ENCODE measurements around the gene RUVBL2. TPM values are rescaled to one million over a fixed set of nuclear protein-coding genes. Genes with fewer than 3 reads are reported as not detected.
A peak's percentile ranks its signal among the peaks of the same experiment; 100 is the strongest.
"Not testable (repeated sequence)": the region's sequence is repeated elsewhere in the genome, so short reads cannot be mapped to it uniquely, and the experiment has no call there.

The RUVBL2 gene
- polyA plus RNA-seq, 1 experiment = 221 TPM

- Histone ChIP-seq H3K36me3 (ENCODE audit: control insufficient read depth, insufficient read depth, low read length) (peaks cover 5% of the 10 kb centered on the region; the same call in 1 of the 2 replicates), H3K27me3 (ENCODE audit: control insufficient read depth, insufficient read depth, low read length) (no peaks in the 10 kb centered on the region), H3K4me3 (ENCODE audit: low read depth, low read length) (peak within 1 kb of the TSS; percentile 45)
- CTCF ChIA-PET = interaction anchor here (0.9 to 6.1 kb wide), 8 partner anchors 9 to 209 kb away, joined by 3 to 34 read pairs (median 4); partner anchors contain the start of gene RUVBL2
- POLR2A ChIA-PET = no interaction called here
- DNase-seq (ENCODE audit: low read depth) = no peak
- TF ChIP-seq, protein P1, sequence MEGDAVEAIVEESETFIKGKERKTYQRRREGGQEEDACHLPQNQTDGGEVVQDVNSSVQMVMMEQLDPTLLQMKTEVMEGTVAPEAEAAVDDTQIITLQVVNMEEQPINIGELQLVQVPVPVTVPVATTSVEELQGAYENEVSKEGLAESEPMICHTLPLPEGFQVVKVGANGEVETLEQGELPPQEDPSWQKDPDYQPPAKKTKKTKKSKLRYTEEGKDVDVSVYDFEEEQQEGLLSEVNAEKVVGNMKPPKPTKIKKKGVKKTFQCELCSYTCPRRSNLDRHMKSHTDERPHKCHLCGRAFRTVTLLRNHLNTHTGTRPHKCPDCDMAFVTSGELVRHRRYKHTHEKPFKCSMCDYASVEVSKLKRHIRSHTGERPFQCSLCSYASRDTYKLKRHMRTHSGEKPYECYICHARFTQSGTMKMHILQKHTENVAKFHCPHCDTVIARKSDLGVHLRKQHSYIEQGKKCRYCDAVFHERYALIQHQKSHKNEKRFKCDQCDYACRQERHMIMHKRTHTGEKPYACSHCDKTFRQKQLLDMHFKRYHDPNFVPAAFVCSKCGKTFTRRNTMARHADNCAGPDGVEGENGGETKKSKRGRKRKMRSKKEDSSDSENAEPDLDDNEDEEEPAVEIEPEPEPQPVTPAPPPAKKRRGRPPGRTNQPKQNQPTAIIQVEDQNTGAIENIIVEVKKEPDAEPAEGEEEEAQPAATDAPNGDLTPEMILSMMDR (IDR thresholded peaks at IDR 0.05; ENCODE audit: insufficient read depth, low read depth, low read length) = no peak
Observed at GRCh38 chr19:49017041-49017665, 23.5 kb downstream of the RUVBL2 start, which contains the start of gene LHB. Gene LHB, minus strand, starts transcription at chr19:49017091. Its CDS starts 10 bp downstream, at chr19:49017081.

GRCh38 chr19:49017666-49018351 is 24.1 kb downstream of the RUVBL2 start:
- CTCF ChIA-PET = interaction anchor here (0.9 to 6.1 kb wide), 11 partner anchors 9 to 236 kb away, joined by 3 to 34 read pairs (median 3); partner anchors contain the start of gene RUVBL2
- Histone ChIP-seq H3K4me3 (ENCODE audit: low read depth, low read length) (peak overlapping the region; percentile 45), H3K36me3 (ENCODE audit: control insufficient read depth, insufficient read depth, low read length) (peaks cover 3% of the 10 kb centered on the region; the same call in 1 of the 2 replicates), H3K27me3 (ENCODE audit: control insufficient read depth, insufficient read depth, low read length) (no peaks in the 10 kb centered on the region)
- POLR2A ChIA-PET = no interaction called here
- DNase-seq (ENCODE audit: low read depth) = no peak
- TF ChIP-seq, protein P1 (IDR thresholded peaks at IDR 0.05; ENCODE audit: insufficient read depth, low read depth, low read length) = peak; percentile 74

GRCh38 chr19:49018388-49019241 is 24.9 kb downstream of the RUVBL2 start:
- H3K36me3 ChIP-seq (ENCODE audit: control insufficient read depth, insufficient read depth, low read length); H3K27me3 ChIP-seq (ENCODE audit: control insufficient read depth, insufficient read depth, low read length); DNase-seq (ENCODE audit: low read depth); POLR2A ChIA-PET: not testable (repeated sequence)
- H3K4me3 ChIP-seq (ENCODE audit: low read depth, low read length) = peak overlapping the region; percentile 45
- CTCF ChIA-PET = interaction anchor here (0.8 to 6.1 kb wide), 15 partner anchors 8 to 237 kb away, joined by 3 to 34 read pairs (median 3); partner anchors contain the start of genes GYS1 and RUVBL2

- H3K4me3 ChIP-seq (ENCODE audit: low read depth, low read length) = peak overlapping the region; percentile 31
- no peak for DNase-seq (ENCODE audit: low read depth)
- TF ChIP-seq, protein P1 (IDR thresholded peaks at IDR 0.05; ENCODE audit: insufficient read depth, low read depth, low read length) = peak; percentile 28; the same call in 1 of the 2 replicates
- ChIA-PET POLR2A (no interaction called here), CTCF (interaction anchor here (0.8 to 6.1 kb wide), 6 partner anchors 11 to 78 kb away, joined by 3 to 34 read pairs (median 4); partner anchors contain the start of genes GYS1 and RUVBL2)
- no peaks in the 10 kb centered on the region for H3K27me3 ChIP-seq (ENCODE audit: control insufficient read depth, insufficient read depth, low read length)
- H3K36me3 ChIP-seq (ENCODE audit: control insufficient read depth, insufficient read depth, low read length) = peaks cover 3% of the 10 kb centered on the region; the same call in 1 of the 2 replicates
Observed at GRCh38 chr19:49019242-49019932, 25.7 kb downstream of the RUVBL2 start.

- Histone ChIP-seq H3K4me3 (ENCODE audit: low read depth, low read length) (no peak overlapping the region), H3K36me3 (ENCODE audit: control insufficient read depth, insufficient read depth, low read length) (0 out of 2 replicates have a peak, but pooled peaks cover 2% of the 10 kb centered on the region), H3K27me3 (ENCODE audit: control insufficient read depth, insufficient read depth, low read length) (no peaks in the 10 kb centered on the region)
- POLR2A ChIA-PET = no interaction called here
- DNase-seq (ENCODE audit: low read depth) = no peak
- CTCF ChIA-PET = interaction anchor here (1.6 to 6.1 kb wide), 3 partner anchors 12 to 27 kb away, joined by 5 to 34 read pairs (median 11); partner anchors contain the start of genes GYS1 and RUVBL2
- TF ChIP-seq, protein P1 (IDR thresholded peaks at IDR 0.05; ENCODE audit: insufficient read depth, low read depth, low read length) = no peak
Observed at GRCh38 chr19:49020342-49020741, 26.7 kb downstream of the RUVBL2 start.

Measured in BJ (cell line).